Astrocyte of the cerebellum (primary cell): Measurements from ENCODE around the gene PSMB11.

ENCODE experiments used
- DNase-seq: peaks from one replicate; pipeline ENCODE4 v3.0.0-alpha.2; 2011; ENCODE audit warnings: low read depth
- H3K4me3 ChIP-seq: 2 replicates; pipeline ENCODE4 v1.5.1; 2011; ENCODE audit warnings: mild to moderate bottlenecking, low read depth, low read length, moderate library complexity
- CTCF ChIP-seq: IDR thresholded peaks from 2 replicates; pipeline ENCODE4 v1.5.1; 2012; ENCODE audit warnings: low read length, low read depth, moderate library complexity, mild to moderate bottlenecking; ENCODE audit errors: missing control alignments
- in situ Hi-C: cut with HindIII; loops from 2 replicates; pipeline ENCODE4 v1.10.0; 2017; ENCODE audit warnings: low sequenced_read_pairs

Gene PSMB11

GRCh38 chr14:23042162-23042965 lies at the start of gene PSMB11:
TSS of gene PSMB11 (plus strand) at chr14:23042212. CDS start at chr14:23042226, 14 bp downstream.
- in situ Hi-C loops = loop anchor here (10.0 kb wide), 1 partner anchor 48 kb away; no protein-coding TSS in a partner anchor
- no peak for DNase-seq
- TF ChIP-seq CTCF = no peak
- no peak within 1 kb of the TSS for H3K4me3 ChIP-seq

GRCh38 chr14:22993517-22993916 lies 48.5 kb upstream of the PSMB11 start:
- TF ChIP-seq CTCF = no peak
- H3K4me3 ChIP-seq = no peak overlapping the region
- no peak for DNase-seq
- in situ Hi-C loops = loop anchor here (10.0 kb wide), 1 partner anchor 51 kb away; the partner anchor contains the start of gene PSMB11

- TF ChIP-seq CTCF = peak; percentile 80
- H3K4me3 ChIP-seq = no peak overlapping the region
- no peak for DNase-seq
- in situ Hi-C loops = loop anchor here (10.0 kb wide), 1 partner anchor 50 kb away; the partner anchor contains the start of gene PSMB11
These were observed 47.2 kb upstream of the PSMB11 start for GRCh38 chr14:22994762-22995275.

GRCh38 chr14:22995889-22996625 lies 46.0 kb upstream of the PSMB11 start:
- no peak for TF ChIP-seq CTCF
- no peak overlapping the region for H3K4me3 ChIP-seq
- in situ Hi-C loops = loop anchor here (10.0 kb wide), 1 partner anchor 49 kb away; the partner anchor contains the start of gene PSMB11
- no peak for DNase-seq

GRCh38 chr14:22996768-22997654 lies 45.0 kb upstream of the PSMB11 start:
- no peak for DNase-seq
- no peak for TF ChIP-seq CTCF
- H3K4me3 ChIP-seq = no peak overlapping the region
- in situ Hi-C loops = loop anchor here (10.0 kb wide), 1 partner anchor 48 kb away; the partner anchor contains the start of gene PSMB11
